ENCODE data around the gene GSTA5. TPM values are rescaled to one million over a fixed set of nuclear protein-coding genes. Genes with fewer than 3 reads are reported as not detected.
"Not testable (repeated sequence)": the region's sequence is repeated elsewhere in the genome, so short reads cannot be mapped to it uniquely, and the experiment has no call there.

GSTA5 gene
- polyA plus RNA-seq, 1 experiment, result not detected

GRCh38 chr6:52802806-52803205 lies 37.8 kb downstream of the GSTA5 start:
- CTCF ChIA-PET, result no interaction called here
- TF ChIP-seq CTCF (IDR thresholded peaks at IDR 0.05; ENCODE audit: insufficient read depth, low read depth, low read length), result no peak

GRCh38 chr6:52801188-52801841 lies 39.3 kb downstream of the GSTA5 start:
- CTCF ChIA-PET, result interaction anchor here (0.9 kb wide), 1 partner anchor 14 kb away, joined by 3 read pairs; no protein-coding TSS in a partner anchor
- TF ChIP-seq CTCF (IDR thresholded peaks at IDR 0.05; ENCODE audit: insufficient read depth, low read depth, low read length), result no peak
- Histone ChIP-seq H3K36me3 (ENCODE audit: control insufficient read depth, insufficient read depth, low read length) (no peaks in the 10 kb centered on the region), H3K4me3 (ENCODE audit: low read depth, low read length) (no peak overlapping the region), H3K27me3 (ENCODE audit: control insufficient read depth, insufficient read depth, low read length) (no peaks in the 10 kb centered on the region; the same call in 1 of the 2 replicates)
- DNase-seq (ENCODE audit: low read depth), result no peak
- POLR2A ChIA-PET, result no interaction called here

More at GRCh38 chr6:52802806-52803205, 37.8 kb downstream of the GSTA5 start:
- Histone ChIP-seq H3K27me3 (ENCODE audit: control insufficient read depth, insufficient read depth, low read length) (no peaks in the 10 kb centered on the region), H3K4me3 (ENCODE audit: low read depth, low read length) (no peak overlapping the region), H3K36me3 (ENCODE audit: control insufficient read depth, insufficient read depth, low read length) (no peaks in the 10 kb centered on the region)
- DNase-seq (ENCODE audit: low read depth), result no peak
- POLR2A ChIA-PET, result no interaction called here

GRCh38 chr6:52799272-52799671 lies 41.3 kb downstream of the GSTA5 start:
- CTCF ChIA-PET, result interaction anchor here (0.6 kb wide), 1 partner anchor 929 kb away, joined by 3 read pairs; no protein-coding TSS in a partner anchor
- H3K4me3 ChIP-seq (ENCODE audit: low read depth, low read length); H3K27me3 ChIP-seq (ENCODE audit: control insufficient read depth, insufficient read depth, low read length); H3K36me3 ChIP-seq (ENCODE audit: control insufficient read depth, insufficient read depth, low read length); POLR2A ChIA-PET: not testable (repeated sequence)
- peak; percentile 26 for DNase-seq (ENCODE audit: low read depth)

DNA sequence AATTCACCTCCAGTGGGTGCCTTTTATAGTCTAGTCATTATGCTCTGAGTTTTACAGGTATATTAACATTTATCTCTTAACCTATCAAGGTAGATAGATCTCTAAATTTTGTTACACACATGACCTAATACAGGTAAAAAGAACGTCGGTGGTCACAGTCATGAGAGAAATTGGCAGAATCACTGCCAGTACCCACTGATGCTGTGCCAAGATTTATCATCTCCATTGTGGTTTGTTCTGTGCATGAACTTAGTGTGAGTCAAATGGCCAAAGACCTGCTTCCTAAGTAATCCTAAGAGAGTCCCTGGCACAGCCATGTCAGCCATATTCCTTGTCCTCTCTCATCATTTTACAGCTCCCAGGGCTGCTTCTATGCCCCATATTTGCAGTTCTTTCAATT lies 46.2 kb downstream of the GSTA5 start:
- POLR2A ChIA-PET; H3K36me3 ChIP-seq (ENCODE audit: control insufficient read depth, insufficient read depth, low read length); H3K4me3 ChIP-seq (ENCODE audit: low read depth, low read length); H3K27me3 ChIP-seq (ENCODE audit: control insufficient read depth, insufficient read depth, low read length); CTCF ChIA-PET; DNase-seq (ENCODE audit: low read depth): not testable (repeated sequence)

DNA sequence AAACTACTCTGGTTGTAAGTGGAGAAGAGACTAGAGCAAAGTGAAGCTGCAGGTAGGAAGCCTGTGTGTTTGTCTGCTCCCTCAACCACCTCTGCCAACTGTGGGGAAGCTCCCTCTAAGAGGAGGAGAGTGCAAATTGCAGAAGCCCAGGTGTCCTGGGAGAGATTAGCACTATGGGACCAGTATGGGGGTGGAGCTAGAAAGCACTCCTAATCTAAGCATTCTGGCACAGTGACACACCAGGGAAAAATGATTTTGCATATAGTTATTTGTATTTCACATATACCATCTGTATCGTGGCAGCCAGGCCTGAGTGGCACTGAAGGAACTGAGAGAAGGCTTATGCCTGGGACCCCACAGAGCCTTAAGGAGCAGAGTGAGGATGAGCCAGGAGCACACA lies 49.8 kb downstream of the GSTA5 start:
- no peak overlapping the region for H3K4me3 ChIP-seq (ENCODE audit: low read depth, low read length)
- ChIA-PET POLR2A (no interaction called here), CTCF (no interaction called here)
- no peak for TF ChIP-seq CTCF (IDR thresholded peaks at IDR 0.05; ENCODE audit: insufficient read depth, low read depth, low read length)
- no peak for DNase-seq (ENCODE audit: low read depth)
- no peaks in the 10 kb centered on the region for H3K27me3 ChIP-seq (ENCODE audit: control insufficient read depth, insufficient read depth, low read length)
- H3K36me3 ChIP-seq (ENCODE audit: control insufficient read depth, insufficient read depth, low read length), result no peaks in the 10 kb centered on the region

GRCh38 chr6:52789658-52790057 lies 51.0 kb downstream of the GSTA5 start:
- H3K27me3 ChIP-seq (ENCODE audit: control insufficient read depth, insufficient read depth, low read length); CTCF ChIA-PET; DNase-seq (ENCODE audit: low read depth); POLR2A ChIA-PET; H3K36me3 ChIP-seq (ENCODE audit: control insufficient read depth, insufficient read depth, low read length); H3K4me3 ChIP-seq (ENCODE audit: low read depth, low read length): not testable (repeated sequence)

GRCh38 chr6:52788478-52788877 lies 52.1 kb downstream of the GSTA5 start:
- no peak for DNase-seq (ENCODE audit: low read depth)
- CTCF ChIA-PET, result no interaction called here
- TF ChIP-seq CTCF (IDR thresholded peaks at IDR 0.05; ENCODE audit: insufficient read depth, low read depth, low read length), result no peak
- POLR2A ChIA-PET, result no interaction called here
- Histone ChIP-seq H3K4me3 (ENCODE audit: low read depth, low read length) (no peak overlapping the region), H3K27me3 (ENCODE audit: control insufficient read depth, insufficient read depth, low read length) (no peaks in the 10 kb centered on the region), H3K36me3 (ENCODE audit: control insufficient read depth, insufficient read depth, low read length) (no peaks in the 10 kb centered on the region)

Data from BJ (cell line).